Measurements from ENCODE around the gene TRIM62.

TRIM62 gene

GRCh38 chr1:33181921-33182341, at the start of gene TRIM62:
TSS of gene TRIM62 (minus strand) at chr1:33182043. CDS start at chr1:33181432, 611 bp downstream.
- no peak for DNase-seq

DNA sequence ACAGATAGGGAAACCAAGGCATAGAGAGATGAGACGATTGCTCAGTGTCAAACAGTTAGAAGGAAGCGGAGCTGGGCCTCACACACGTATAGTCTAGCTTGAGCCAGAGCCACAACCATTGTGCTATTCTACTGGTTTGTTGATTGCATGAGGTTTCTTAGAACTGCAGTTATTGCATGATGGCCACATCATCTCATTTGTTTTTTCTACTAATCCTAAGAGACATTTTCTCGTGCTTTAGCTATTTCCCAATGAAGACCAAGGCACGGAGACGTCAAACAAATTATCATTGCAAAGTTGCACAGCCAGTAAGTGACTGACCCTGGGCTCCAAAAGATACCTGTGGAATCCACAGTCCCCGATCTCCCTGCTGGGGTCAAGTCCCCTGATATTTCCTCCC, 49.3 kb upstream of the TRIM62 start:
- no peak for DNase-seq

DNA sequence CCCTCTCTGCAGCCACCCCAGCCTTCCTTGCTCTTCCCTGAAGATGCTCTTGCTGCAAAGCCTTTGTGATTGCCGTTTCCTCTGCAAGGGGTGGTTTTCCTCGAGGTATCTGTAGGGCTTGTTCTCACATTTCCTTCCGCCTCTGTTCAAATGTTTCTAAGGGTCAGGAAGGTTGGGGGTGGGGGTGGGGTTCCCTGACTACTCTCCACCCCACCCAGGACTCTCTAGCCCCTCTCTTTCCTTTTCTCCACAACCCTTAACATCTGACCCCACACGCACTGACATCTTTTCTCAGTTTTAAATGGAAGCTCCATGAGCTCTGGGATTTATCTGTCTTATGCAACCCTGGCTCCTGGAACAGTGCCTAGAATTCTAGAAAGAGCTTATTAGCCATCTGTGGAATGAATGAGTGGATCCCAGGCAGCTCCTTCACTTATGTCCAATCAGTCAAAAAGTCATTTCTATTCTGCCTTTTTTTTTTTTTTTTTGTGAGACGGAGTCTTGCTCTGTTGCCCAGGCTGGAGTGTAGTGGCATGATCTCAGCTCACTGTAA, 47.2 kb upstream of the TRIM62 start:
- no peak for DNase-seq

DNA sequence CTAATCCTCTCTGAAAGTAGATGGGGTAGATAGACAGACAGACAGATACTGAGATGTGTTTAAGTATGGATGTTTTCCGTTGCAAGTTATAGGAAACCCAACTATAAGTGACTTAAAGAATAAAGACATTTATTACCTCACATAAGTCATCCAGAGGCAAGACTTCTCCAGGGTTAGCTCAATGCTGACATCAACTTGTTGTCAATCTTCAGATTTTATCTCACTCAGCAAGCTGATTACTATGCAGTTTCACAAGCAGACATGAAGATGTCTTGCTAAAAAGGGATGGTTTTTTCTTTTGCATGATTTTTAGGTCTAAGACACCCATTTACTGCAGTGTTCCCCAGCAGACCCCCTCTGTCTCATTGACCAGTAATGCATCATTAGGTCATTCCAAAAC, 43.7 kb upstream of the TRIM62 start:
- no peak for DNase-seq

GRCh38 chr1:33224166-33224707, 42.4 kb upstream of the TRIM62 start:
- no peak for DNase-seq

DNA sequence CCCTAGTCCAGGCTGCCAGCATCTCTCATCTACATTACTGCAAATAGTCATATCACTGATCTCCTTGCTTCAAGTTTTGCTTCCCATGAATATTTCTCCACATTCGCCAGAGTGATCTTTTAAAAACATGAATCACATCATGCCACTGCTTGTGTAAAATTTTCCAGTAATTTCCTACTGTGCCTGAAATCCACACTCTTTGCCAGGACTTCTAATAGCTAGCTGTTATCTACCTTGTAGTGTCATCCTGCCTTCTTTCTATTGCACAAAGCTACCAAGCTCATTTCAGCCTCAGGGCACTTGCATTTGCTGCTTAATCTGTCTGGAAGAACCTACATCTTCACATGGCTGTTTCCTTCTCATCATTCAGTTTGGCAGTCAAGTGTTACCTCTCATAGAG, 40.5 kb upstream of the TRIM62 start:
- no peak for DNase-seq

DNA sequence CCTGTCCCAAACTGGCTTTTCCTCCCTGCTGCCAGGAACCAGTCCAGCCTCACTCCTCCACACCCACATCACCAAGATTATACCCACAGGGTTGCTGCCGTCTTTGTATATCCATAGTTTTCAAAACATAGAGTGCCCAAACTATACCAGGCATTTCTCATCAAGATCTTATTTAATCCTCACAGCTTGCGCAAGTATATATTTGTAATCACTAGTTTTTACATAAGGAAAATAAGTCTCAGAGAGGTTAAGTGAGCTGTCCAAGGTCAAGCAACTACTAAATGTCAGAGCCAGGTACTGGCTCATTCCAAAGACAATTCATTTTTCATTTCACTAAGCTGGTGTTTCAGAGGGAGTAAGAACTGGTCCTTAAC, 39.5 kb upstream of the TRIM62 start:
- DNase-seq: no peak

DNA sequence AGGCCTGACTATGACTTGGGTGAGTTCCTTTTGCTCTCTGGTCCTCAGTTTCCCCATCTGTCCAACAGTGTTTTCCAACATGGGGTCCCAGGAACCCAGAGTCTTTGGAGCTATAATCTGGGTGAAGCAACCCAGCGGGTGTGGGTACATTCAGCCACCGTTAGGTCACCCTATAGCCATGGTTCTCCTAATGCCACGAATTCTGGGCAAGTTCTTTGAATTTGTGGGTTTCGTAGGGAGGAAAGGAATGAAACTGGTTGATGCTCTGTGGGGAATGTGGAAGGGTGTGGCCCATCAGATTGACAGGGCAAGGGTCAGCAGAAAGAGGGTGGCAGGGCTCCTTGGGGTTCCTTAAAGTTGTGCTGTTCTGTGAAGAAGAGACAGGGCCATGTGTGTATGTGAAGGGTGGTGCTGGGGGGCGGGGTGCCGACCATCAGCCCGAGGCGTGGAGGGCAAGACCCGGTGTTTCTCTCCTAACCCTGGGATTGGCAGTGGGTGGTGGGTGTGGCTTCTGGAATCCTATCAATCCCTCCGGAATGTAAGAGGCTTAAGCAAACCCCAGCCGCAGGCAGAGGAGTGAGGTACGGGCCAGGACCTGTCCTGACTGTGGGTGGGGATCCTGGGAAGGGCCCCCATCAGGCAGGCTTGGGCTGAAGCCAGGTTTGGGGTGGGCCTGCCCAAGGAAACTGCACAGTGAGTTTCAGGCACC, 39.0 kb upstream of the TRIM62 start:
- DNase-seq: no peak

GRCh38 chr1:33219886-33220661, 38.2 kb upstream of the TRIM62 start:
- DNase-seq: no peak

DNA sequence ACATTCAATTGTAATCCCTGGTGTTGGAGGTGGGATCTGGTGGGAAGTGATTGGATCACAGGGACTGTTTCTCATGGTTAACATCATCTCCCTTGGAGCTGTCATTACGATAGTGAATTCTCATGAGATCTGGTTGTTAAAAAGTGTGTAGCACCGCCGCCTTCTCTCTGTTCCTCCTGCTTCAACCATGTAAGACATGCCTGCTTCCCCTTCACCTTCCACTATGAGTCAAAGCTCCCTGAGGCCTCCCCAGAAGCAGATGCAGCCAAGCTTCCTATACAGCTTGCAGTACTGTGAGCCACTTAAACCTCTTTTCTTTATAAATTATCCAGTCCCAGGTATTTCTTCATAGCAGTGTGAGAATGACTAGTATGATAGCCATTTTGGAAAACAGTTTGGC, 30.1 kb upstream of the TRIM62 start:
- no peak for DNase-seq

DNA sequence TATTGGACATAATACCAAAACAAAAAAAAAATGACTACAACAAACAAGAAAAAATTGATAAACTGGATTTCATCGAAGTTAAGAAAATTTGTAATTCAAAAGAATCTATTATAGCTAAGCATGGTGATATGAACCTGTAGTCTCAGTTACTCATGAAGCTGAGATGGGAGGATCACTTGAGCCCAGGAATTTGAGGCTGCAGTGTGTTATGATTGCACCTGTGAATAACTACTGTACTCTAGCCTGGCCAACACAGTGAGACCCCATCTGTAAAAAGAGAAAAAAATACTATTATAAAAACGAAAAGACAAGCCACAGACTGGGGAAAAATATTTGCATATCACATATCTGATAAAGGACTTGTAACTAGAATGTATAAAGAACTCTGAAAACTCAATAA, 24.5 kb upstream of the TRIM62 start:
- DNase-seq: no peak

- no peak for DNase-seq
Observed at GRCh38 chr1:33195556-33195955, 13.7 kb upstream of the TRIM62 start.

DNA sequence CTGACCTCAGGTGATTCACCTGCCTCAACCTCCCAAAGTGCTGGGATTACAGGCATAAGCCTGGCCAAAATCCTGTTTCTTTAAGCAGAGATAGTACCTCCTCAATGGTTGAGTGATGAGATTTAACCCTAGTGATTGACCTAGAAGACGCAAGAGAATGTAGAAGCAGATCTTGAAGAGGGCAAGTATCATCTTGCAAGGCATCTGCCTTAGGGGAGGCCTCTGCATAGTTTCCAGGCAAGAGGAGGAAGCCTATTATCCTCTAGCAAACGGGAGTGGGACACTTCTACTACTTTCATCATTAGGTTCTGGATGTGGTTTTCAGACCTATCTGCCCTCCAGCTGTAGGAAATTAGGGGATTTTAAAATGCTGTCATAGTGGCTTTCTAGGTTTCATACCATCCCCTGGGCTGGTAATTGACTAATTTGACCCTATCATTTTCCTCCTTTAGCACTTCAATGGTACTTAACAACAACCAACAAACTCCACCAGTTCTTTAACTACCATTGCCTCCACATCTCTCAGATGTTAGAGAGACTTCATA, 10.0 kb upstream of the TRIM62 start:
- DNase-seq: no peak

- DNase-seq: no peak
Observed at GRCh38 chr1:33190701-33191100, 8.9 kb upstream of the TRIM62 start.

- no peak for DNase-seq
Observed at GRCh38 chr1:33188572-33189275, 6.9 kb upstream of the TRIM62 start.

- no peak for DNase-seq
Observed at GRCh38 chr1:33186936-33187335, 5.1 kb upstream of the TRIM62 start.

- no peak for DNase-seq
Observed at GRCh38 chr1:33185541-33185940, 3.7 kb upstream of the TRIM62 start.

DNA sequence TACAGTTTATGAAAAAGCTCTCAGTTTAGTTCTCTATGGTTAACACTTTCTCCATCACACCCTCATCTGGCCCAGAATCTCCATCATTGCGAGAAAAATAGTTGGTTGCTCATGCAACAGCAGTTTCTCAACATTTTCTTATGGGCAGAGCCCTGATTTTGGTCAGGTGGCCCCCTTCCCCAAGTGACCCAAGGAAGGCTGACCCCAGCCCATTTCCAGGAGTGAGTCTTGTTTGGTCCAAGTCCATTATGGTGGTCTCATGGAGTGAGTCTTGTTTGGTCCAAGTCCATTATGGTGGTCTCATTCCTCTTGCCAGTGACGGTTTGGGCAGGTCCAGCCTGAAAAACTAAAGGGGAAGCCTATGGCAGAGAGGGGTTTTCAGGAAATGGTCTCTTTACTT, 1.5 kb upstream of the TRIM62 start:
- no peak for DNase-seq

GRCh38 chr1:33182896-33183295, 1.1 kb upstream of the TRIM62 start:
- no peak for DNase-seq

DNA sequence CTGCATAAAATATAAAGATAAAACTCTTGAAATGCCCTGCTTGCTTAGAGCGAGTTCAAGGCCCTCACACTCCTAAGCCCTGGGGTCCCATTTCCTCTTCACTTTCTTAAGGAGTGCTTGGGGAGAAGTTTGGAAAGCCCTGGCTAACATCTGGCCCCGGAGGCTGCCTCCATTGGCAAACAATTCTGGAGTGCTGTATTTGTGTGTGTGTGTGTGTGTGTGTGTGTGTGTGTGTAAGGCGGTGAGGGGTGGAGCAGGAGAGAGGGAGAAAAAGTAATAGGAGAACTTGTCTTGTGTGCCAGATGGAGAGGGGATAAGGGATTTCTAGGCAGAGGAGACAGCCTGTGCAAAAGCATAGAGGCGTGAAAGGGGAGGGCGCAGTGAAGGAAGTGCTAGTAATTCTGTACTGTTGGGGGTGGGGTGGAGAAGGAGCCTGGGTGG, 578 bp upstream of the TRIM62 start:
- DNase-seq: no peak

- peak; percentile 64 for DNase-seq
Observed at GRCh38 chr1:33180911-33181890, 642 bp downstream of the TRIM62 start.
